Activated T-cell treated with anti-CD3 and anti-CD28 coated beads for 1 hour (primary cell): Measurements from ENCODE around the gene ABHD10.
"Not testable (repeated sequence)": the region's sequence is repeated elsewhere in the genome, so short reads cannot be mapped to it uniquely, and the experiment has no call there.

Source experiments
- DNase-seq: peaks from one replicate; pipeline ENCODE4 v3.0.0-alpha.2; 2020; ENCODE audit warnings: low read depth

Gene ABHD10

GRCh38 chr3:112032098-112032731 lies 53.4 kb downstream of the ABHD10 start:
- DNase-seq, result no peak

GRCh38 chr3:112034436-112034835 lies 55.6 kb downstream of the ABHD10 start, which contains the start of gene TMPRSS7:
TMPRSS7 (plus strand) TSS chr3:112034736; CDS start chr3:112034846, 110 bp downstream.
- DNase-seq, result no peak

GRCh38 chr3:112035241-112035640 lies 56.4 kb downstream of the ABHD10 start:
- DNase-seq, result no peak

GRCh38 chr3:112037194-112037593 lies 58.4 kb downstream of the ABHD10 start:
- DNase-seq, result not testable (repeated sequence)

GRCh38 chr3:112038863-112039262 lies 60.0 kb downstream of the ABHD10 start:
- no peak for DNase-seq

GRCh38 chr3:112041321-112041720 lies 62.5 kb downstream of the ABHD10 start:
- DNase-seq, result no peak

GRCh38 chr3:112042842-112043280 lies 64.0 kb downstream of the ABHD10 start:
- DNase-seq, result no peak
